Effector memory CD8-positive, alpha-beta T cell (primary cell): Measurements from ENCODE around the gene NLRP8.
"Not testable (repeated sequence)": the region's sequence is repeated elsewhere in the genome, so short reads cannot be mapped to it uniquely, and the experiment has no call there.

Source experiments
- ATAC-seq: fragments of 150-1000 bp; cut with Tn5 transposase; replicated peaks from 2 replicates; pipeline ENCODE4 v1.10.0; 2021; ENCODE audit warnings: mild to moderate bottlenecking, moderate library complexity
- DNase-seq, 3 experiments: peaks; one replicate each; pipeline ENCODE4 v3.0.0; 2021
- H3K27ac Mint-ChIP-seq, 2 donors: one replicate each; pipeline ENCODE4 v1.8.0; 2022; ENCODE audit warnings: mild to moderate bottlenecking in 2 of 2, mixed read lengths in 2 of 2, moderate library complexity in 2 of 2
- H3K27me3 Mint-ChIP-seq, 2 donors: one replicate each; pipeline ENCODE4 v1.8.0; 2022; ENCODE audit warnings: mixed read lengths in 2 of 2
- H3K36me3 Mint-ChIP-seq: one replicate; pipeline ENCODE4 v1.8.0; 2022; ENCODE audit warnings: mild to moderate bottlenecking, moderate library complexity, mixed read lengths; ENCODE audit not compliant: insufficient read depth
- H3K4me1 Mint-ChIP-seq, 2 donors: one replicate each; pipeline ENCODE4 v1.8.0; 2022; ENCODE audit warnings: low read depth in 2 of 2, mixed read lengths in 2 of 2
- H3K4me3 Mint-ChIP-seq, 2 donors: one replicate each; pipeline ENCODE4 v1.8.0; 2022; ENCODE audit warnings: mild to moderate bottlenecking in 2 of 2, mixed read lengths in 2 of 2, moderate library complexity in 2 of 2
- H3K9me3 Mint-ChIP-seq, 2 donors: one replicate each; pipeline ENCODE4 v1.8.0; 2022; ENCODE audit warnings: mixed read lengths in 2 of 2

Gene NLRP8

DNA sequence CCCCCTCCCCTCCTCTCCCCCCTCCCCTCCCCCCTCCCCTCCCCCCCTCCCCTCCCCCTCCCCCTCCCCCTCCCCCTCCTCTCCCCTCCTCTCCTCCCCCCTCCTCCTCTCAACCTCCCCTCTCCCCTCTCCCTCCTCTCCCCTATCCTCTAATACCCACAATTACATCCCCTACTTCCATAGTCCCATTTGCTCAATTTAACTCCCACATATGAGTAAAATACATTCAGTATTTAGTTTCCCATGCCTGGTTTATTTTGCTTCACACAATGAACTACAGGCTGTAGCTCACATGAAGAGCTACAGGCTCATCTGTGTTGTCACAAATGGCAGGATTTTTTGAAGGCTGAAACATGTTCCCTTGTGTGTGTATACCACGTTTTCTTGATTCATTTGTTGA lies 45.9 kb downstream of the NLRP8 start:
- H3K4me3 Mint-ChIP-seq: no peak overlapping the region
- H3K27ac Mint-ChIP-seq: no peak overlapping the region
- no peaks in the 10 kb centered on the region for H3K4me1 Mint-ChIP-seq
- no peak for DNase-seq
- ATAC-seq: no peak
- H3K36me3 Mint-ChIP-seq: no peaks in the 10 kb centered on the region
- peaks cover 8 to 9% of the 10 kb centered on the region in 2 donors for H3K9me3 Mint-ChIP-seq
- H3K27me3 Mint-ChIP-seq: peaks cover 0 to 9% of the 10 kb centered on the region in 2 donors

DNA sequence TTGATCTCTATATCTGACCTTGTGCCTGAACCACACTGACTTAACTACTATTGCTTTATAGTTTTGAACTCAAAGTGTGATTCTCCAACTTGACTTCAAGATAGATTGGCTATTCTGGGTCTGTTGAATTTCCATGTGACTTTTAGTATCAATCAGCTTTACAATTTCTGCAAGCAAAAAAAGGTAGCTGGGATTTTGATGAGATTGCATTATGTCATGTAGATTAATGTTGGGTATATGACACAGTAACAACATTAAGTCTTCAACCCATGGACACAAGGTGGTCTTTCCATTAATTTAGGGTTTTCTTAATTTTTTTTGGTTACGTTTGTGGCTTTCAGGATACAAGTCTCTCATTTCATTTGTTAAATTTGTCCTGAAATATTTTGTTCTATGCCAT lies 67.1 kb downstream of the NLRP8 start:
- Mint-ChIP-seq H3K4me3 (no peak overlapping the region), H3K27me3 (peaks cover 0 to 8% of the 10 kb centered on the region in 2 donors), H3K36me3 (peaks cover 4% of the 10 kb centered on the region), H3K27ac (no peak overlapping the region), H3K4me1 (no peaks in the 10 kb centered on the region), H3K9me3 (peaks cover 5 to 7% of the 10 kb centered on the region in 2 donors)
- ATAC-seq (no peak), DNase-seq (no peak)

DNA sequence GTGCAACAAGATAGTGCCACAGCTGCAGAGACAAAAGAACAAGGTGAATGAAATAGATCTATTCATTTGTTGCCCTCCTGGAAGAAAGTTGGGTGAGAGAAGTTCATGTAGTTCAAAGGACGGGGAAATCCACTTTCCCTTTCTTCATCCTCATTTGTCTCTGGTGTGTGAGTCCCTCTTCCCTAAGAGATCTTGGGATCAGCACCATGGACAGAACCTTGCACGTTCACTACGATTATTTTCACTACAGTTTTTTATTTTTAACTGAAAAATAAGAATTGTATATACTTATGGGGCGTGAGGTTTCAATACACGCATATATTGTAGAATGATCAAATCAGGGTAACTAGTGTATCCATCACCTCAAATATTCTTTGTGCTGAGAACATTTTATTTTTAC lies 68.1 kb downstream of the NLRP8 start:
- Mint-ChIP-seq H3K27me3 (peaks cover 0 to 8% of the 10 kb centered on the region in 2 donors), H3K4me3 (no peak overlapping the region), H3K27ac (no peak overlapping the region), H3K36me3 (peaks cover 4% of the 10 kb centered on the region), H3K4me1 (no peaks in the 10 kb centered on the region), H3K9me3 (peaks cover 5 to 7% of the 10 kb centered on the region in 2 donors)
- DNase-seq (no peak), ATAC-seq (no peak)

DNA sequence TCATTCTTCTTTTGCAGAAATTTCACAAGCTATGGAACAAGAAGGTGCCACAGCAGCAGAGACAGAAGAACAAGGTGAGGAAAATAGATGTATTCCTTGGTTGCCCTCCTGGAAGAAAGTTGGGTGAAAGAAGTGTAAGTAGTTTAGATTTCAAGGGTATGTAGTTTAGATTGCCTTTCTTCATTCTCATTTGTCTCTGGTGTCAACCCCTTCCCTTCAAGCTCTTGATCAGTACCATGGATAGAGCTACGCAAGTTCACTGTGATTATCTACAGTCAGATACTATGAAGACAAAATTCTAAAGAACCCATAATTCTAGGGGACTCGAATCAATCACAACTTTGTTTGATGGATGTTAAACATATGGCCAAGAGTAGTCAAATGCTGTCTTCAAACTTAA lies 71.7 kb downstream of the NLRP8 start:
- DNase-seq, H3K27ac Mint-ChIP-seq, H3K27me3 Mint-ChIP-seq, H3K36me3 Mint-ChIP-seq, ATAC-seq, H3K4me1 Mint-ChIP-seq, H3K4me3 Mint-ChIP-seq: not testable (repeated sequence)
- H3K9me3 Mint-ChIP-seq: peaks cover 3 to 12% of the 10 kb centered on the region in 2 donors

DNA sequence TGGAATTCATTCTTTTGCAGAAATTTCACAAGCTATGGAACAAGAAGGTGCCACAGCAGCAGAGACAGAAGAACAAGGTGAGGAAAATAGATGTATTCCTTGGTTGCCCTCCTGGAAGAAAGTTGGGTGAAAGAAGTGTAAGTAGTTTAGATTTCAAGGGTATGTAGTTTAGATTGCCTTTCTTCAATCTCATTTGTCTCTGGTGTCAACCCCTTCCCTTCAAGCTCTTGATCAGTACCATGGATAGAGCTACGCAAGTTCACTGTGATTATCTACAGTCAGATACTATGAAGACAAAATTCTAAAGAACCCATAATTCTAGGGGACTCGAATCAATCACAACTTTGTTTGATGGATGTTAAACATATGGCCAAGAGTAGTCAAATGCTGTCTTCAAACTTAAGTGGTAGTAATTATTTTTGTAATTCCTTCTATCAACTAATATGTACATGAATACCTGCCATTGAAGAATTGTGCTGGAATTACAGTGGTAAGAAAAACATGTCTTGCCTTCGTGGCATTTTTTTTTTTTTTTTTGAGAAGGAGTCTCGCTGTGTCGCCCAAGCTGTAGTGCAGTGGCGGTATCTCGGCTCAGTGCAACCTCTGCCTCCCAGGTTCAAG lies 72.8 kb downstream of the NLRP8 start:
- H3K4me1 Mint-ChIP-seq, H3K36me3 Mint-ChIP-seq, ATAC-seq, H3K4me3 Mint-ChIP-seq, H3K27me3 Mint-ChIP-seq, DNase-seq, H3K27ac Mint-ChIP-seq: not testable (repeated sequence)
- H3K9me3 Mint-ChIP-seq: peaks cover 3 to 12% of the 10 kb centered on the region in 2 donors

DNA sequence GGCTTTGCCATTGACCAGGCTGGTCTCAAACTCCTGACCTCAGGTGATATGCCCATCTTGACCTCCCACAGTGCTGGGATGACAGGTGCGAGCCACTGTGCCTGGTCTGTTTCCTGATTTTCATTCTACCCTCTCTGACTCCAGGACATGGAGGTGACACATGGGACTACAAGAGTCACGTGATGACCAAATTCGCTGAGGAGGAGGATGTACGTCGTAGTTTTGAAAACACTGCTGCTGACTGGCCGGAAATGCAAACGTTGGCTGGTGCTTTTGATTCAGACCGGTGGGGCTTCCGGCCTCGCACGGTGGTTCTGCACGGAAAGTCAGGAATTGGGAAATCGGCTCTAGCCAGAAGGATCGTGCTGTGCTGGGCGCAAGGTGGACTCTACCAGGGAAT lies 79.1 kb downstream of the NLRP8 start:
- no peaks in the 10 kb centered on the region for H3K4me1 Mint-ChIP-seq
- H3K9me3 Mint-ChIP-seq: peaks cover 2 to 5% of the 10 kb centered on the region in 2 donors
- no peak overlapping the region for H3K4me3 Mint-ChIP-seq
- no peak for ATAC-seq
- H3K27ac Mint-ChIP-seq: no peak overlapping the region
- no peaks in the 10 kb centered on the region for H3K27me3 Mint-ChIP-seq
- no peak for DNase-seq
- no peaks in the 10 kb centered on the region for H3K36me3 Mint-ChIP-seq
